HFF-Myc (cell line): ENCODE measurements around the gene TMEM205.

Experiments used
- DNase-seq: peaks from one replicate; pipeline ENCODE4 v3.0.0-alpha.2; 2011; ENCODE audit warnings: low read depth; ENCODE audit errors: extremely low read depth
- H3K4me3 ChIP-seq: replicated peaks from 2 replicates; pipeline ENCODE4 v1.5.1; 2011; ENCODE audit warnings: low read depth, mild to moderate bottlenecking, control low read depth, low read length
- CTCF ChIP-seq: IDR thresholded peaks from 2 replicates; pipeline ENCODE4 v1.5.1; 2012; ENCODE audit warnings: mild to moderate bottlenecking, low read depth, low read length, control low read depth; ENCODE audit errors: missing control alignments

TMEM205 gene

GRCh38 chr19:11346104-11346940 lies at the start of gene TMEM205, which contains the start of gene CCDC159:
TSS of gene TMEM205 (minus strand) at chr19:11346268. CDS start at chr19:11345619, 649 bp downstream.
TSS of gene CCDC159 (plus strand) at chr19:11346519. CDS start at chr19:11346607, 88 bp downstream.
- no peak for TF ChIP-seq CTCF
- peak; percentile 98 for DNase-seq
- H3K4me3 ChIP-seq = peak within 1 kb of the TSS; percentile 71

- DNase-seq = no peak
- no peak for TF ChIP-seq CTCF
- H3K4me3 ChIP-seq = no peak overlapping the region
These were observed 45.0 kb upstream of the TMEM205 start for GRCh38 chr19:11390933-11391680.

GRCh38 chr19:11390359-11390758 lies 44.3 kb upstream of the TMEM205 start:
- no peak for DNase-seq
- H3K4me3 ChIP-seq = no peak overlapping the region
- TF ChIP-seq CTCF = no peak

- no peak overlapping the region for H3K4me3 ChIP-seq
- no peak for DNase-seq
- TF ChIP-seq CTCF = no peak
These were observed 41.3 kb upstream of the TMEM205 start for GRCh38 chr19:11387162-11388034.

- no peak for TF ChIP-seq CTCF
- DNase-seq = no peak
- no peak overlapping the region for H3K4me3 ChIP-seq
These were observed 38.7 kb upstream of the TMEM205 start for GRCh38 chr19:11384778-11385129.

- TF ChIP-seq CTCF = no peak
- H3K4me3 ChIP-seq = no peak overlapping the region
- DNase-seq = no peak
These were observed 37.6 kb upstream of the TMEM205 start for GRCh38 chr19:11383706-11384048.
